ENCODE measurements around the gene DUSP8. TPM values are rescaled to one million over a fixed set of nuclear protein-coding genes. Genes with fewer than 3 reads are reported as not detected.

The DUSP8 gene
- total and polyA plus RNA-seq, 2 experiments from 2014 or later, result 0.11 TPM; not detected in 1

DNA sequence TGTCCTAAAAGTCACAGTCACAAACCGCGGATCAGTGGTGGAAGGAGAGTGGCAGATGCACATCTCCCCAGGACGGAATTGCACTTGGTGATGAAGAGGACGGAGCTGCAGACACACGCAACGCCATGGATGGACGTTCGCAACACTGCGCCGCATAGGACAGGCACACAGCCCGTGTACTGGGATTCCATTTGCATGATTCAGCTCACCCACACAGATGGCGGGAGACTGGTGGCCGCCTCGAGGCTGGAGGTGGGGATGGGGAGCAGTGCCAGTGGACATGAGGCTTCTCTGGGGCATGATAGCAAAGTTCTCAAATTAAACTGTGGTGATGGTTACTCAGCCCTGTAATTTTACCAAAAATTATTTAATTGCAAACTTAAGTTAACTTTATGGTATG lies 37.4 kb downstream of the DUSP8 start:
- Histone ChIP-seq H3F3A (ENCODE audit: insufficient read depth) (peaks cover 24% of the 10 kb centered on the region), H3K4me2 (ENCODE audit: unreplicated experiment) (no peak overlapping the region), H3K27ac (no peak overlapping the region), H3K36me3 (ENCODE audit: low read depth) (no peaks in the 10 kb centered on the region), H3K27me3 (replicated peaks; ENCODE audit: insufficient read depth) (peaks cover 13% of the 10 kb centered on the region; the same call in 1 of the 2 replicates), H3K9me3 (ENCODE audit: low read depth) (no peaks in the 10 kb centered on the region), H3K79me2 (ENCODE audit: insufficient read depth) (peaks cover 62% of the 10 kb centered on the region), H3K4me3 (no peak overlapping the region), H4K20me1 (ENCODE audit: insufficient read depth) (peaks cover 30% of the 10 kb centered on the region; the same call in 1 of the 2 replicates), H3K9ac (no peak overlapping the region), H3K4me1 (ENCODE audit: insufficient read depth) (peaks cover 26% of the 10 kb centered on the region), H2AFZ (no peak overlapping the region), H3K9me2 (ENCODE audit: insufficient read depth) (no peaks in the 10 kb centered on the region)
- 87 to 88% methylated on average over 14 of the region's 14 CpGs for WGBS, 2 experiments (ENCODE audit: low coverage in 1 of 2, low lambda C conversion rate in 2 of 2, missing lambda C conversion rate in 2 of 2)
- in situ Hi-C loops (cut with MboI), result no loop called here
- TF ChIP-seq EZH2 (IDR thresholded peaks at IDR 0.05; ENCODE audit: insufficient read depth, poor library complexity, severe bottlenecking) (no peak), EZH2phosphoT487 (IDR thresholded peaks at IDR 0.05; ENCODE audit: insufficient read depth, low read depth) (no peak)
- DNase-seq, result peak; percentile 29

DNA sequence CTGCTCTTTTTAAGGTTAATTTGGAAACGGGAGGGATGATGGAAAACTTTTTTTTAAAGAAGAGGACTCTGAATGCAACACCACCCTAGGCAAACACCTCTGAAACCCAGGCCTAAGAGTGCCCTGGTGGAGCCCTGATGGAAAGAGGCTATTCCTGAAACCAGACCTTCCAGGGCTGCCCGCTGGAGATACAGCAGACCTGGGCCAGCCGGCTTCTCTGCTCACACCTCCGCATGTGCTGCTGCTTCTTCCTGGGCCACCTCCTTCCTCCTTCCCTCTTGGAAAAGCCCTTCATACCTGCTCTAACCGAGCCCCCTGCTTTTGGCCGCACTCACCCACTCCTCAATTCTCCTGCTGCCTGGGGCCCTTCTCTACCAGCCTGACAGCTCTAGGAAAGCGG lies 37.9 kb downstream of the DUSP8 start:
- Histone ChIP-seq H3K4me3 (no peak overlapping the region), H3K36me3 (ENCODE audit: low read depth) (no peaks in the 10 kb centered on the region), H3F3A (ENCODE audit: insufficient read depth) (peaks cover 24% of the 10 kb centered on the region), H3K9ac (no peak overlapping the region), H3K27me3 (replicated peaks; ENCODE audit: insufficient read depth) (peaks cover 13% of the 10 kb centered on the region; the same call in 1 of the 2 replicates), H3K9me3 (ENCODE audit: low read depth) (no peaks in the 10 kb centered on the region), H3K27ac (no peak overlapping the region), H3K9me2 (ENCODE audit: insufficient read depth) (no peaks in the 10 kb centered on the region), H3K79me2 (ENCODE audit: insufficient read depth) (peaks cover 67% of the 10 kb centered on the region), H3K4me1 (ENCODE audit: insufficient read depth) (peaks cover 26% of the 10 kb centered on the region), H3K4me2 (ENCODE audit: unreplicated experiment) (no peak overlapping the region), H4K20me1 (ENCODE audit: insufficient read depth) (peaks cover 30% of the 10 kb centered on the region; the same call in 1 of the 2 replicates), H2AFZ (no peak overlapping the region)
- TF ChIP-seq EZH2 (IDR thresholded peaks at IDR 0.05; ENCODE audit: insufficient read depth, poor library complexity, severe bottlenecking) (no peak), EZH2phosphoT487 (IDR thresholded peaks at IDR 0.05; ENCODE audit: insufficient read depth, low read depth) (no peak)
- 83 to 87% methylated on average over 7 of the region's 7 CpGs for WGBS, 2 experiments (ENCODE audit: low coverage in 1 of 2, low lambda C conversion rate in 2 of 2, missing lambda C conversion rate in 2 of 2)
- DNase-seq, result no peak
- in situ Hi-C loops (cut with MboI), result no loop called here

DNA sequence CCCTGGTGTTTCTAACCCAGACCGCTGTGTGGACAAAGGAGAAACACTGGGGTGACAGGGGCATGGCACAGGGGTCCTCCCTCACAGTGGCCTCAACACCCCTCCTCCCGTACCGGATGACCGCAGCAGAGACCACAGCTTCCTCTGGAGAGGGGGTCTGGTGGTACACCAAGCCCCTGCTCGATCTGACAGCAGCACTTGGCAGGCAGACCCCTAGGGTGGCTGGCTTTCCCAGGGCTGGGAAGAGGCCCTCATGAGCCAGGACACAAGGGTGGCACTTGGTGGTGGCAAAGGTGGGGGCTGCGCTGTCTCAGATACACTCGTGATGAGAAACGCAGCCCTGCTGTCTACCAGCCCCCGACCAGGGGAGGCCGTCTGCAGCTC lies 38.7 kb downstream of the DUSP8 start:
- peak overlapping the region; percentile 33 for H3K9ac ChIP-seq
- no peak overlapping the region for H2AFZ ChIP-seq
- H3K4me1 ChIP-seq (ENCODE audit: insufficient read depth), result peaks cover 26% of the 10 kb centered on the region
- peak overlapping the region; percentile 88 for H3K27ac ChIP-seq
- peaks cover 31% of the 10 kb centered on the region; the same call in 1 of the 2 replicates for H4K20me1 ChIP-seq (ENCODE audit: insufficient read depth)
- DNase-seq, result no peak
- no peak for TF ChIP-seq EZH2 (IDR thresholded peaks at IDR 0.05; ENCODE audit: insufficient read depth, poor library complexity, severe bottlenecking)
- no peak for TF ChIP-seq EZH2phosphoT487 (IDR thresholded peaks at IDR 0.05; ENCODE audit: insufficient read depth, low read depth)
- no peaks in the 10 kb centered on the region for H3K9me2 ChIP-seq (ENCODE audit: insufficient read depth)
- peak overlapping the region; percentile 42 for H3K4me2 ChIP-seq (ENCODE audit: unreplicated experiment)
- H3K4me3 ChIP-seq, result no peak overlapping the region
- H3F3A ChIP-seq (ENCODE audit: insufficient read depth), result peaks cover 24% of the 10 kb centered on the region
- peaks cover 7% of the 10 kb centered on the region; the same call in 1 of the 2 replicates for H3K27me3 ChIP-seq (replicated peaks; ENCODE audit: insufficient read depth)
- in situ Hi-C loops (cut with MboI), result no loop called here
- H3K9me3 ChIP-seq (ENCODE audit: low read depth), result no peaks in the 10 kb centered on the region
- no peaks in the 10 kb centered on the region for H3K36me3 ChIP-seq (ENCODE audit: low read depth)
- H3K79me2 ChIP-seq (ENCODE audit: insufficient read depth), result peaks cover 75% of the 10 kb centered on the region
- WGBS, 2 experiments (ENCODE audit: low coverage in 1 of 2, low lambda C conversion rate in 2 of 2, missing lambda C conversion rate in 2 of 2), result 83 to 86% methylated on average over 10 of the region's 10 CpGs

DNA sequence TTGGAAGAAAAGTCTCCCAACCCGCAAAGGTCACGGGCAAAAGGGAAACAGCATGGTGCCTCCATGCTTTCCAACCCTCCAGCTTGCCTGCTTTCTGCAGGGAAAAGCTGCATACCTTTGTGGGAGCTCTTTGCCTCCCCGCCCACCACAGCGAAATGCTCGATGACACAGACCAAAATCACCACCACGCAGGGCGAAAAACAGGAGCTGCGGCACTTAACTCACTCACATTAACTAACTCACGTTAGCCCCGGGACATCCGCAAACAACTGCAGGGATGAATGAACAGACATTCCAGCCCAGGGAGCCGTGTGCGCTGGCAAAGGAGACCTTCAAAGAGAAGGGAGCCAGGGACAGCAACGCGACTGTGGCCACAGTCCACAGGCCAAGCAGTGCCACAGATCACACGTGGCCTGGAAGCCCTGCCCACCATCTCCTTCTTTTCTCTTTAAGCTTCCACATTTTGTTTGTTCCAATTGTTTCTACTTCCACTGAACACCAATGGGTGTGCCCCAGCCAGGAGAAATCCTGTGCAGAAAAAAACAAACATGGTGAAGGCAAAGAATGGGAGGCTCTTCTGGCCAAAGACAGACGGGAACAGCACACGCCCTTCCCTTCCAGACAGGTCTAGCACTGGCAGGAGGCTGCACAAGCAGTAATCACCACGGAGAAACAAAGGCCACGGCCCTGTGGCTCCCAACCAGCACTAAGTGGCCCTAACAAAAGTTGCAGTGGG lies 39.3 kb downstream of the DUSP8 start:
- H3K4me2 ChIP-seq (ENCODE audit: unreplicated experiment), result peak overlapping the region; percentile 42
- no peaks in the 10 kb centered on the region for H3K36me3 ChIP-seq (ENCODE audit: low read depth)
- peak; percentile 89 for DNase-seq
- H3K79me2 ChIP-seq (ENCODE audit: insufficient read depth), result peaks cover 81% of the 10 kb centered on the region
- no peaks in the 10 kb centered on the region for H3K9me2 ChIP-seq (ENCODE audit: insufficient read depth)
- no peak for TF ChIP-seq EZH2phosphoT487 (IDR thresholded peaks at IDR 0.05; ENCODE audit: insufficient read depth, low read depth)
- TF ChIP-seq EZH2 (IDR thresholded peaks at IDR 0.05; ENCODE audit: insufficient read depth, poor library complexity, severe bottlenecking), result no peak
- H3K9me3 ChIP-seq (ENCODE audit: low read depth), result no peaks in the 10 kb centered on the region
- H3K4me1 ChIP-seq (ENCODE audit: insufficient read depth), result peaks cover 26% of the 10 kb centered on the region
- H3K4me3 ChIP-seq, result peak overlapping the region; percentile 7
- H3K9ac ChIP-seq, result peak overlapping the region; percentile 69
- peaks cover 1% of the 10 kb centered on the region; the same call in 1 of the 2 replicates for H3K27me3 ChIP-seq (replicated peaks; ENCODE audit: insufficient read depth)
- H2AFZ ChIP-seq, result no peak overlapping the region
- WGBS, 2 experiments (ENCODE audit: low coverage in 1 of 2, low lambda C conversion rate in 2 of 2, missing lambda C conversion rate in 2 of 2), result 13 to 14% methylated on average over 20 of the region's 20 CpGs
- H4K20me1 ChIP-seq (ENCODE audit: insufficient read depth), result peaks cover 37% of the 10 kb centered on the region; the same call in 1 of the 2 replicates
- H3K27ac ChIP-seq, result peak overlapping the region; percentile 88
- peaks cover 24% of the 10 kb centered on the region for H3F3A ChIP-seq (ENCODE audit: insufficient read depth)
- in situ Hi-C loops (cut with MboI), result no loop called here
